Measurements from ENCODE around the gene SCGB1A1. TPM values are rescaled to one million over a fixed set of nuclear protein-coding genes. Genes with fewer than 3 reads are reported as not detected.

Gene SCGB1A1
- total and polyA plus RNA-seq, 2 of the 13 experiments (the other 11 are each of a cell fraction or from before 2014, with no cell fraction given), result not detected

- TF ChIP-seq ZSCAN12 (CRISPR knock-in tag; IDR thresholded peaks at IDR 0.05), result no peak
- TF ChIP-seq YEATS2 (CRISPR knock-in tag; IDR thresholded peaks at IDR 0.05; ENCODE audit: borderline replicate concordance), result no peak
- no peak for TF ChIP-seq DR1 (CRISPR knock-in tag; IDR thresholded peaks at IDR 0.05)
- TF ChIP-seq ZNF232 (CRISPR knock-in tag; IDR thresholded peaks at IDR 0.05; ENCODE audit: borderline replicate concordance), result no peak
- TF ChIP-seq ATRX (CRISPR knock-in tag; IDR thresholded peaks at IDR 0.05; ENCODE audit: borderline replicate concordance), result no peak
- TF ChIP-seq UBTF (CRISPR knock-in tag; IDR thresholded peaks at IDR 0.05), result no peak
- TF ChIP-seq, protein P1, sequence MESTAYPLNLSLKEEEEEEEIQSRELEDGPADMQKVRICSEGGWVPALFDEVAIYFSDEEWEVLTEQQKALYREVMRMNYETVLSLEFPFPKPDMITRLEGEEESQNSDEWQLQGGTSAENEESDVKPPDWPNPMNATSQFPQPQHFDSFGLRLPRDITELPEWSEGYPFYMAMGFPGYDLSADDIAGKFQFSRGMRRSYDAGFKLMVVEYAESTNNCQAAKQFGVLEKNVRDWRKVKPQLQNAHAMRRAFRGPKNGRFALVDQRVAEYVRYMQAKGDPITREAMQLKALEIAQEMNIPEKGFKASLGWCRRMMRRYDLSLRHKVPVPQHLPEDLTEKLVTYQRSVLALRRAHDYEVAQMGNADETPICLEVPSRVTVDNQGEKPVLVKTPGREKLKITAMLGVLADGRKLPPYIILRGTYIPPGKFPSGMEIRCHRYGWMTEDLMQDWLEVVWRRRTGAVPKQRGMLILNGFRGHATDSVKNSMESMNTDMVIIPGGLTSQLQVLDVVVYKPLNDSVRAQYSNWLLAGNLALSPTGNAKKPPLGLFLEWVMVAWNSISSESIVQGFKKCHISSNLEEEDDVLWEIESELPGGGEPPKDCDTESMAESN (CRISPR knock-in tag; conservative IDR thresholded peaks at IDR 0.05), result no peak
- no peak for TF ChIP-seq DRAP1 (CRISPR knock-in tag; IDR thresholded peaks at IDR 0.05)
- no peak for TF ChIP-seq FOXP1 (IDR thresholded peaks at IDR 0.05)
- no peak for TF ChIP-seq FOXP1 (CRISPR knock-in tag; IDR thresholded peaks at IDR 0.05)
Observed at GRCh38 chr11:62370743-62371440, 47.9 kb upstream of the SCGB1A1 start (continued).
